CD4-positive, alpha-beta memory T cell (primary cell): ENCODE measurements around the gene DGKZ. TPM values are rescaled to one million over a fixed set of nuclear protein-coding genes. Genes with fewer than 3 reads are reported as not detected.

Source experiments
- microRNA-seq: library from miRNA; unstranded; fragments of <30 nt; microRNA quantifications from one replicate; pipeline ENCODE4 v1.2.0, GENCODE V29; 2021; ENCODE audit warnings: borderline replicate concordance, borderline number of aligned reads, borderline microRNAs expressed, mixed read lengths
- polyA plus RNA-seq, 2 donors: library from polyadenylated mRNA; unstranded; fragments of 300-500 nt; fragmentation: Illumina TruSeq; gene quantifications; one replicate each; pipeline ENCODE4 v1.2.3, GENCODE V29; 2021
- total RNA-seq, 2 experiments: library from RNA; stranded (reverse); gene quantifications; one replicate each; pipeline ENCODE4 v1.2.3, GENCODE V29; 2021

The DGKZ gene
- total and polyA plus RNA-seq, 4 experiments from 2014 or later: 34.8 to 235 (median 154) TPM

Small RNA genes within 50 kb of the gene (microRNA-seq; reads per million reads assigned to microRNA genes)
- gene MIR4688: not detected

Other genes starting within 250 kb of the DGKZ start
- 10 to 100 TPM; 66.1 to 68.4 TPM for gene PHF21A, start 226.0 kb upstream of the DGKZ start, total RNA-seq
- gene PHF21A, start 226.0 kb upstream of the DGKZ start, polyA plus RNA-seq: 10 to 100 TPM in 1 of 2 donors, 1 to 10 TPM in 1; 3.7 to 19.6 TPM
- not detected for gene CREB3L1, start 69.8 kb upstream of the DGKZ start, total RNA-seq
- gene CREB3L1, start 69.8 kb upstream of the DGKZ start, polyA plus RNA-seq: not detected
- 1 to 10 TPM; 4.7 to 5.6 TPM for gene MDK, start 34.2 kb downstream of the DGKZ start, total RNA-seq
- gene MDK, start 34.2 kb downstream of the DGKZ start, polyA plus RNA-seq: not detected
- gene CHRM4, start 44.3 kb downstream of the DGKZ start, total RNA-seq: not detected
- gene CHRM4, start 44.3 kb downstream of the DGKZ start, polyA plus RNA-seq: under 1 TPM; 0.12 to 0.16 TPM
- 10 to 100 TPM; 40.8 to 43.9 TPM for gene AMBRA1, start 246.6 kb downstream of the DGKZ start, total RNA-seq
- gene AMBRA1, start 246.6 kb downstream of the DGKZ start, polyA plus RNA-seq: 10 to 100 TPM in 1 of 2 donors, 1 to 10 TPM in 1; 5.9 to 20.0 TPM